GM19372 (cell line): Measurements from ENCODE around the gene ZNF865.
"Not testable (repeated sequence)": the region's sequence is repeated elsewhere in the genome, so short reads cannot be mapped to it uniquely, and the experiment has no call there.

Source experiments
- ATAC-seq: cut with Tn5 transposase; IDR thresholded peaks from one replicate; pipeline ENCODE4 v1.9.1; 2021; ENCODE audit warnings: mild to moderate bottlenecking, low read depth, moderate library complexity; ENCODE audit not compliant: unreplicated experiment

Gene ZNF865

DNA sequence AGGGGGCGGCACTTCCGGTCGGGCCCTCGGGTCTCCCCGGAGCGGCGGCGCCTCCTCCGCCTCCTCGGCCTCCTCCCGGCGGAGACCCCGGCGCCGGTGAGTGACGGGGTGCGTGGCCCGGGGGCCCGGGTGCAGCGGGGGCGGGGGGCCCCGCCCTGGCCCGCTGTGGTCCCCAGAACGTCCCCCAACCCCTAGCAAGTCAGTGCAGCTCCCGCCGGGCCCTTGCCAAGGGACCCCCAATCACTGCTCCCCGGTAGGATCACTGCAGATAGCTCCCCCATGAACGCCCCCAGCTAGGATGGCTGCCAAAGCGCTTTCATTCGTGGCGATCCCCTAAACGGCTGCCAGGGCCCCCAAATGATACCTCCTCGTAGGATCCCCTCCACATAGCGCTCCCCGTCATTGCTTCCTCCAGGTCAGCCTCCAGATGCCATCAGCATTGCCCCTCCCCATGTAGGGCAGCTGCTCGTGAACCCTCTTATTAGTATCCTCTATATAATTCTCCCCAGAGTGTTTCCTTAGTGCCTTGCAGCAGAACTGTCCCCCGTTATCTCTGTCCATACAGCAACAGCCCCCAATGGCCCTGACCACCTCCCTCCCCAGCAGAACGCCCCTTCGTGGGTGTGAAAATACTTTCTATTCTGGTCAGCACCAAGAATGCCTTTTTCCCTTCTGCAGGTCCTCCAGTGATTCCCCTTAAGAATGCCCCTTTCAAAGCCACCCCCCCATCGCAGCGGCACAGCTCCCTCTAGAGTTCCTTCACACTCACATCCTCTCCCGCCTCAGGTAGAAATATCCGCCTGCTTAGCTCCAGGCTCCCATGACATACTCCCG is at the start of gene ZNF865:
ZNF865 (plus strand) TSS at position 11 of the 834 bp plus-strand sequence. CDS start 7,972 bp downstream, outside the sequence.
- ATAC-seq, result no peak

DNA sequence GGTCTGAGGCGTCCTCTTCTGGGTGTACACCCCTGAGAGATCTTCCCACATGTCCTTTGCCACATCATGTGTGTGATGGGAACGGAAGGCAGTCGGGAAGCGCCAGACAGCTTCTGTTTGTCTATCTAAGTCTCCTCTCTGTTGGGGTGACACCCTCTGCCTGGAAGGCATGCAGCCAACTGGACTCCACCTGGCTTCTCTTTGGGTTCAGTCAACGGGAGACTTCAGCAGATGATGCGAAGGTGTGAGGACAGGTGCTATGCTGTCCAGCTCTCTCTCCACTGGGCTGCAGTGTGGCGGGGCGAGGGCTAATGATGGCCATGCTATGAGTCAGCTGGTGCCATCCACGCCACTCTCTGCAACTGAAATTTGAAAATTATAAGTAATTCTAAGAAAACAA is 45.8 kb upstream of the ZNF865 start:
- ATAC-seq, result no peak

DNA sequence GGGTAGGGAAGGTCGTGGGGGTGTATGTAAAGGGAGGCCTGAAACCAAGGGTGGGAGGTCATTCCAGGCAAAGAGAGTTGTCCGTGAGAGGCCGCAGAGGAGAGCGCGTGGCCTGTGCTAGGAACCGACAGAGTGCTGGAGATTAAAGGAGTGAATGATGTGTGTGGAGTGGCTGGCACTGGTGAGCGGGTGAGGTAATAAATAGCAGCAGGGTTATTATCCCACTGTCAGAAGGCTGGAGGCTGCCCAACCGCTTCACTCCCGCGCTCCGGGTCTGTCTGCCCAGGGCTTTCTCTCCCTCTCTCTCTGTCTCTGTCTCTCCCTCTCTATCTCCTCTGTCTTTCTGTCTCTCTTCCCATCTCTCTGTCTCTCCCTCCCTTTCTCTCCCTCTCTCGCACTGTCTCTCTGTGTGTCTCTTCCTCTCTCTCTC is 42.2 kb upstream of the ZNF865 start:
- ATAC-seq, result no peak

DNA sequence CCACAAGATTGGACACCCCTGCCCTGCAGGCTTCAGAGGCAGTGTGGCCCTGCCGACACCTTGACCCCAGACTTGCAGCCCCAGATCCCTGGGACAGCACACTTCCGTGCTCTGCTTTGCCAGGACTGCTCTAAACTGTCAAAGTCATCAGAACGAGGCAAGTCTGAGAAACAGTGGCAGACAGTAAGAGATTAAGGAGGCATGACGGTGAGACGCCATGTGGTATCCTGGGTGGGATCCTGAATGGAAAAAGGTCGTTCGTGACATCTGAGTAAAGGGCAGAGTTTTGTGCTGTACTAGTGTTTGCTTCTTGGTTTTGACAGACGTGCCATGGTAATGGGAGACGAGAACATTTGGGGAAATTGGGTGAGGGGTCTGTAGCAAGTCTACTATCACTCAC is 38.6 kb upstream of the ZNF865 start:
- no peak for ATAC-seq

DNA sequence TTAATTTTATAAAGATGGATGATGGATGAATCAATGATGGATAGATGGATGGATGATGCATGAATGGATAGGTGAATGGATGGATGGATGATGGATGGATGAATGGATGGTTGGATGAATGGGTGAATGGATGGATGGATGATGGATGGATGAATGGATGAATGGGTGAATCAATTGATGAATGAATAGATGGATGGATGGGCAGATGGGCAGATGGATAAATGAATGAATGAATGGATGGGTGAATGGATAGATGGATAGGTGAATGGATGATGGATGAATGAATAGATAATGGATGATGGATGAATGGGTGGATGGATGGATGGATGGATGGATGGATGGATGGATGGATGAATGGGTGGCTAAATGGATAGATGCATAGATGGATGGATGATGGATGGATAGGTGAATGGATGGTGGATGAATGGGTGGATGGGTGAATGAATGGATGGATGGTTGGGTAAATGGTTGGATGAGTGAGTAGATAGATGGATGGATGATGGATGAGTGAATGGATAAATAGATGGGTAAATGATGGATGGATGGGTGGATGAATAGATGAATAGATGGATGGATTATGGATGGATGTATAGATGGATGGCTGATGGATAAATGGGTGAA is 37.6 kb upstream of the ZNF865 start:
- ATAC-seq, result no peak

DNA sequence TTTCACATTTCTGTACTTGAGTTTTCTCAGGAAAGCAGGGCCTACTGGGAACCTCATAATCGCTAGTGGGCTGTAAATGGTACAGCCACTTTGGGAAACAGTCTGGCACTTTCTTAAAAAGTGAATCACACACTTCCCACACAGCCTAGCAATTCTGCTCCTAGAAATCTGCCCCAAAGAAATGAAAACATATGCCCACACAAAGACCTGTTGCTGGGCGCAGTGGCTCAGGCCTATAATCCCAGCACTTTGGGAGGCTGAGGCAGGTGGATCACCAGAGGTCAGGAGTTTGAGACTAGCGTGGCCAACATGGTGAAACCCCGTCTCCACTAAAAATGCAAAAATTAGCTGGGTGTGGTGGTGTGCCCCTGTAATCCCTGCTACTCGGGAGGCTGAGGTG is 36.0 kb upstream of the ZNF865 start:
- ATAC-seq, result not testable (repeated sequence)

DNA sequence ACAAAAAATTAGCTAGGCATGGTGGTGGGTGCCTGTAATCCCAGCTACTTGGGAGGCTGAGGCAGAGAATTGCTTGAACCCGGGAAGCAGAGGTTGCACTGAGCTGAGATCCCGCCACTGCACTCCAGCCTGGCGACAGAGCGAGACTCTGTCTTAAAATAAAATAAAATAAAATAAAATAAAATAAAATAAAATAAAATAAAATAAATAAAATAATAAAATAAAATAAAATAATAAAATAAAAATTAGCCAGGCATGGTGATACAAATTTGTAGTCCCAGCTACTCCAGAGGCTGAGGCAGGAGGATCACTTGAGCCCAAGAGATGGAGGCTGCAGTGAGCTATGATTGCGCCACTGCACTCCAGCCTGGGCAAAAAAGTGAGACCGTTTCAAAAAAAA is 31.5 kb upstream of the ZNF865 start:
- not testable (repeated sequence) for ATAC-seq

DNA sequence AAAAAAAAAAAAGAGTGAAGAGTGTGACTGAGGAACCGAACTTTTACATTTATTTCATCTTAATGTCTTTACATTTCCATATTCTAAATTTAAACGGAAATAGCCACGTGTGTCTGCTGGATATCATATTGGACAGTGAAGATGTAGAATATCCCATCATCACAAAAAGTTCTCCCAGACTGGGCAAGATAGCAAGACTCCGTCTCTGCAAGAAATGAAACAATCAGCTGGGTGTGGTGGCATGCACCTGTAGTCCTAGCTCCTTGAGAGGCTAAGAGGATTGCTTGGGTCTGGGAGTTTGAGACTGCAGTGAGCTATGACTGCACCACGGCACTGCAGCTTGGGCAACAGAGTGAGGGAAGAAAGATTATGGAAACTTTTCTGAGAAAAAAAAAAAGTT is 28.7 kb upstream of the ZNF865 start:
- no peak for ATAC-seq

DNA sequence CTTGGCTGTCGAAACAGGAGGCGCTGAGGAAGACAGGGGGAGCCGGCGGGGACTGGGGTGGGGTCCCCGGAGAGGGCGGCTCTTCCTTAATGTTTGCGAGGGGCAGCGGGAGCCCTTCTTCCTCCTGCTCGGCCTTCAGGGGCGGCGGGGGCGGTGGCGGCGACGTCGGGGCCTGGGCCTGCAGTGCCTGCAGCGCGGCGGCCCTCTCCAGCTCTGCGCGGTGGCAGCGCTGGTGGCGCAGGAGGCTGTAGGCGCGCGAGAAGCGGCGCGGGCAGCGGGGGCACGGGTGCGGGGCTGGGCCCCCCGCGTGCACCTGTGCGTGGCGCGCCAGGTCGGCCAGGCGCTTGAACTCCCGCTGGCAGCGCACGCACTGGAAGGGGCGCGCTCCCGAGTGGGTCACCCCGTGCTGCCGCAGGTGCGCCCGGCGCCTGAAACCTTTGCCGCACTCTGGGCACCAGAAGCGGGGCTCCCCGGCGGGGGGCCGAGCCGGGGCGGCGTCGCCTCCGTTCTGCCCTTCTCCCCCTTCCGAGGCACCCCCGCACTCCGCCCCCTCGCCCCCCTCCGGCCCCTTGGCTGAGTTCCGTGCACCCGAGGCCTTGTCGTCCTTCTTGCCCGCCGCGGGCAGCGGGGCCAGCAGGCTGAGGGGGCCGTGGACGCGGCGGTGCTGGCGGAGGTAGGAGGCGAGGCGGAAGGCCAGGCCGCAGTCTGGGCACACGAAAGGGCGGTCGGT is 27.3 kb upstream of the ZNF865 start:
- no peak for ATAC-seq

DNA sequence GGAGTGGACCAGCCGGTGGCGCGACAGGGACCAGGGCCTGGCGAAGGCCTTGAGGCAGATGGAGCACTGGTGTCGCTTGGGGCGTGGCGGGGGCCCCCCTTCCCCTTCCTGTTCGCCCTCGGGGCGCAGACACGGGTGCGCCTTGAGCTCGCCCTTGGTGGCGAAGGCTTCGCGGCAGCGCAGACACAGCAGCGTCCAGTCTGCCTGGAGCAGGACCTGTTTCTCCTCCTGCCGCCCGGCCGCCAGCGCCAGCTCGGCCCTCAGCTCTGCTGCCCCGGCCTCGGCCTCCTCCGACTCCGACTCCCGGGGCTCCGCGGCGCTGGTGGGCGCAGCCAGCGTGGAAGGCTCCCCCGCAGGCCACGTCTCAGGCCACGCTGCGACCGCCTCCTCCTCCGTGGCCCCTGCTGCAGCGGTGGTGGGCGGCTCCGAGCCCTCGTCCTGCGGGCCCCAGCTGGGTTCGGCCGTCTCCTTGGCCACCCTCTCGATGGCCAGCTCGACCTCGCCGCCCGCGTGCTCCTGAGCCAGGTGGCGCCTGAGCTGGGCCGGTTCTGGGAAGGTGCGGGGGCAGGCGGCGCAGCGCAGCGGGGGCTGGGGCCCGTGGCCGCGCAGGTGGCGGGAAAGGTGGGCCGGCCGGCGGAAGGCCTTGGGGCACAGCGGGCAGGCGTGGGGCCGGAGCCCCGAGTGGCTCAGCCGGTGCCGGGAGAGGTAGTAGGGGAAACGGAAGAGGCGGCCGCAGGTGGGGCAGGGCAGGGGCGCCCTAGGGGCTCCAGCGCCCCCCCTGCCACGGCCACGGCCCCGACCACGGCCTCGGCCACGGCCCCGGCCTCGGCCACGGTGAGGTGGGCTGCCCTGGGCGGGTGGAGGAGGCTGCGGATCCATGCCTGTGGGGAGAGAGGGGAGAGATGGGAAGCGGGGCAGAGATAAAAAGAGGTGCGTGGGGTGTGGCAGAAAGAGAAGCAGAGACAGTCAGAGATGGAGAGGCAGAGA is 26.4 kb upstream of the ZNF865 start:
- ATAC-seq, result no peak

DNA sequence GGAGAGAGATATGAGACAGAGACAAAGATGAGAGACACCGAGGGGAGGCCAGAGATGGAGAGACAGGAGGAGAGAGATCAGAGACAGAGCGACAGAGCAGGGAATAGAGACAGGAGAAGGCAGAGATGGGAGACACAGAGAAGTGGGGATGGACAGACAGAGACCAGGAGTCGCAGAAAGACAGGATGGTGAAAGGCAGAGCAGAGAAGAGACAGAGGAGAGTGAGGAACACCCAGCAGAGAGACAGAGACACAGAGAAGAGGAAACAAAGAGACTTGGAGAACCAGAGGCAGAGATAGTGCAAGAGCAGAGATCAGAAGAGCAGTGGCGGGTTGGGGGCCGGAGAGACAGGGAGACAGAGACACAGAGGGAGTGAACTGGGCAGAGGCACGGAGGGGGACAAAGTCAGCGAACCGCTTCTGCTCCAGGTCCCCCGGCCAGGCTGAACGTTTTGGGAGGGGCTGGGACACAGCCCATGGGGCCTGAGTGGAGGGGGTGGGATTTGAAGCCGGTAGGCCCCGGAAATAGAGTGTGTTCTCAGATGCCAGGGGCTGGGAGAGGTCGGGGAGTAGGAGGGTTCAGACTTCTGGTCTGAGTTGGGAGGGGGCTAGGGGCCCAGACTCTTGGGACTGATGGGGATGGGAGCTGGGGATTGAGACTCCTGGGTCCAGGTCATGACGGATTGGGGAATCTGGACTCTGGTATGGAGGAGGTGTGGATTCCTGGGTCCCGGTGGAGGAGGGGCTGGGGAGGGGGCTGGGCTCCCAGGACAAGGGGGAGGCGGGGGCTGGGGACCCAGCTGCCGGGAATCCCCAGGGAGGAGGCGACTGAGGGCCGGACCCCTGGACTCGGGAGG is 25.5 kb upstream of the ZNF865 start:
- ATAC-seq, result no peak

DNA sequence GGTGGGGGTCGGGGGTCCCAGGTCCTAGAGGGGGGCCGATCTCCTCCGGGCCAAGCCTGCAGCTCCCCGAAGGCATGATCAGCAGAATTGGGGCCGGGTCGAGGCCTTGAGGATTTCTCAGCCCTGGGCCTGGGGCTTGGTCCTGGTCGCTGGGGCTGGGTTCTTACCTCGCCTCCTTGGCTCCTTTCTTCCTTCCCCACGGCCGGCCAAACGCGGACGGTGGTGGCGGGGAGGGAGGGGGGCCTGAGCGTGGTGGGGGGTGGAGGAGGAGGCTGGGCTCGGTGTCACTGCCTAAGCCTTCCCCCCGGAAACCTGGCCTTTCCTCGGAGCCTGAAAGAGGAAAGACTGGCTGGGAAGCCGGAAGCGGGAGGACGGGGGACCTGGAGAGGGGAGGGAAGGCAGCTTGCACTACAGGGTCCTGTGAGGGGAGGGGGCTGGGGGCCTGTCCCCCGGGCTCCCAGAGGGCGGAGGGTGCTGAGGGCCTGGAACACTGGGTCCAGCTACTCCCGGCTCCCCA is 24.8 kb upstream of the ZNF865 start, which contains the start of gene ZNF579:
ZNF579 (minus strand) TSS at position 221 of the 517 bp plus-strand sequence. CDS start 1,209 bp downstream, outside the sequence.
- no peak for ATAC-seq

DNA sequence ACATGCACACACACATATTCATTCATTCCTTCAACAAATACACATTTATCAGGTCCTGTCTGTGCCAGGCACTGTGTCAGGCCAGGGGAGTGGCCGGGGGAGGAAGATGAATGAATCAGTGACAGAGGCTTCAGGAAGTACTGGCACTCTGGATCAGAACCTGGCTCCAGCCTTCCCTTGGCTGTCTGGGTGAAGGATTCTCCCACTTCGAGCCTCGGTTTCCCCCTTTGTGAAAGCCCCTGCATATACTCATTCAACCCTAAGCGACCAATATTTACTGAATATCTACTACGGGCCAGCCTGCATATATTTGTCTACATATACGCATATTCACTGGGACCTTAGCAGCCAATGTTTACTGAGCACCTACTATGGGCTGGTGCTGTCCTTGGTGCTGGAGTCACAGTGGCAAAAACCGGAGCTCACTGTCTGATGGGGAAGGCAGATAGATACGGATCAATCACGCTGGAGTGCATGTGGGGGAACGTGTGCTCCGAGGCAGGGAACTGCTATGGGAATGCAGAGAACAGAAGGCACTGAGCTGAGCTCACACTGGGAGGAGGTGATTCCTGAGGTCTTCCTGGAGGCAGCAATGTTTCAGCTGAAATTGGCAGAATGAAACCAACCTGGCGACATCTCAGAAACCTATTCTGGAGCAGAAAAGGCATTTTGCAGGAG is 24.2 kb upstream of the ZNF865 start:
- no peak for ATAC-seq

DNA sequence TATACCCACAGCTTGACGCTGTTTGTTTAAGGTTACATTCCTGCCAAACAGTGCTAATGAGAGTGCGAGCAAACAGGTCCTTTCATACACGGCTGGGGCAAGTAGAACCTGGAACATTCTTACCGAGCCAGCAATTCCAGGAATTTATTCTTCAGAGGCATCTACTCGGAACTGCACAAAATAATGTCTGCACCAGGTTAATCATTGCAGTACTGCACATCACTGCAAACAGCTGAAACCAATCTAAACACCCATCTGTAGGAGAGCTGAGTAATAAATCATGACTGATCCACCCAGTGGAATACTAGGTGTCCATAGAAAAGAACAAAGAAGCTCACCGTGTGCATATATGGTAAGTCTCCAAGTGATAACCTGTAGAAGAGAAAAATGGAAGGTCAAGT is 23.6 kb upstream of the ZNF865 start:
- no peak for ATAC-seq

DNA sequence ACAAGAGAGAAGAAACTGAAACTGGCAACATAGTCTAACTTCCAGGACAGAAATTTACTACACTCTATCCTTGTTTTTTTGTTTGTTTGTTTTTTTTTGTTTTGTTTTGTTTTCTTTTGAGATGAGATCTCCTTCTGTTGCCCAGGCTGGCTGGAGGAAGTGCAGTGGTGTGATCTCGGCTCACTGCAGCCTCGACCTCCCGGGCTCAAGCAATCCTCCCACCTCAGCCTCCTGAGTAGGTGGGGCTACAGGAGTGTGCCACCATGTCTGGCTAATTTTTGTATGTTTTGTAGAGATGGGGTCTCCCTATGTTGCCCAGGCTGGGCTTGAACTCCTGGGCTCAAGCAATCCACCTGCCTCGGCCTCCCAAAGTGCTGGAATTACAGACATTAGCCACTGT is 23.2 kb upstream of the ZNF865 start:
- not testable (repeated sequence) for ATAC-seq

DNA sequence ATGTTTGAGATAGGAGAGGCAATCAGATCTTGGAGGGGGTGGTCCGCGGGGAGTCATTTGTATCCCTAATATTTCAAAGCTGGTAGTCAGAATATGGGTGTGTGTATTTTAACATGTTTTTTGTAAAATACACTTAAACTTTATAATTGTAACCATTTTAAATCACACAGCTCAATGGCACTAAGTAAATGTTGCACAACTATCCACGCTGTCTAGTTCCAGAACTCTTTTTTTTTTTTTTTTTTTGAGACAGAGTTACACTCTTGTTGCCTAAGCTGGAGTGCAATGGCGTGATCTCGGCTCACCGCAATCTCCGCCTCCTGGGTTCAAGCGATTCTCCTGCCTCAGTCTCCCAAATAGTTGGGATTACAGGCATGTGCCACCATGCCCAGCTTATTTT is 21.6 kb upstream of the ZNF865 start:
- not testable (repeated sequence) for ATAC-seq

DNA sequence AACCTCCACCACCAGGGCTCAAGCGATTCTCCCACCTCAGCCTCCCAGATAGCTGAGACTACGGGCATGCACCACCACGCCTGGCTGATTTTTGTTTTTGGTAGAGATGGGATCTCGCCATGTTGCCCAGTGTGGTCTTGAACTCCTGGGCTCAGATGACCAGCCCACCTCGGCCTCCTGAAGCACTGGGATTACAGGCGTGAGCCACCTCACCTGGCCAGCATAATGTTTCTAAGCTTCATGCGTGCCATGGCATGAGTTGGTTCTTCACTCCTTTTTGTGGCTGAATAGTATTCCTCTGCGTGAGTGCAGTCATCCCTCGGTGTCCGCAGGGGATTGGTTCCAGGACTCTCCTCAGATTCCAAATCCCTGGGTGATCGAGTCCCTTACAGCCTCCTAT is 20.6 kb upstream of the ZNF865 start:
- ATAC-seq, result no peak

DNA sequence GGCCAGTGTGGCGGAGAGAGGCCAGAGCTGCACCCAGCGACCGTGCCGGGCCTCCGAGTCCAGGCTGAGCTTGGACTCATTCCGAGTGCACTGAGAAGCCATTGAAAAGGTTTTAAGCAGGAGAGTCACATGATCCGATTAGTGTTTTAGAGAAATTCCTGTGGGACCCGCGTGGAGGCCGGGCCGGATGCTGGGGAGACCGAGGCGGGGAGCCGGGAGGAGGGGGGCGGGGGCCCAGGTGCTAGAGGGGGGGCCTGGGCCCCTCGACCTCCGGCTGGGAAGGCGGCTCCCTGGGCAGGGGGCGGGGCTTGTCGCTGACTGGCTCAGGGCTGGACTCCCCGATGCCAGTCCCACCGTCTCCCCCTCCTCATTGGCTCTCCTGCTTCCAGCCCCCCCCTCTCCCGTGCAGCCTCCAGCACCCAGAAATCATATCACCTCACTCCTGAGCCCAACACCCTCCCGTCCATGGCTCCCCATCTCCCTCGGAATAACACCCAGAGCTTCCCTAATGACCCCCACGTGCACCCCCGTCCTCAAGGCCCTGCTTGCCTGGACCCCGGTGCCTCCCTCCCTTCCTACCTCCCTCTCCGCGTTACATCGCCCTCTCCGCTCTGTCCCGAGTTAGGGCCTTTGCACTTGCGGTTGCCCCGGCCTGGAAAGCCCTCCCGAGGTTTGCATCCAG is 19.6 kb upstream of the ZNF865 start:
- ATAC-seq, result no peak
